ENCODE data around the gene PPID. TPM values are rescaled to one million over a fixed set of nuclear protein-coding genes. Genes with fewer than 3 reads are reported as not detected.

PPID gene
- total and polyA plus RNA-seq, 2 of the 13 experiments (the other 11 are each of a cell fraction or from before 2014, with no cell fraction given), result 15.4 to 63.4 TPM

- TF ChIP-seq NAIF1 (CRISPR knock-in tag; IDR thresholded peaks at IDR 0.05; ENCODE audit: borderline replicate concordance), result no peak
- 0 out of 2 replicates have a peak, but pooled peaks have one; percentile 34 for TF ChIP-seq FOXJ3 (CRISPR knock-in tag; IDR thresholded peaks at IDR 0.05; ENCODE audit: borderline replicate concordance)
- peak; percentile 39; the same call in 1 of the 2 replicates for TF ChIP-seq RXRB (CRISPR knock-in tag; IDR thresholded peaks at IDR 0.05; ENCODE audit: borderline replicate concordance)
- peak; percentile 48; the same call in 1 of the 2 replicates for TF ChIP-seq KLF12 (CRISPR knock-in tag; IDR thresholded peaks at IDR 0.05; ENCODE audit: borderline replicate concordance)
- TF ChIP-seq E2F5 (CRISPR knock-in tag; conservative IDR thresholded peaks at IDR 0.05), result no peak
- peak; percentile 47; the same call in 1 of the 2 replicates for TF ChIP-seq SALL2 (CRISPR knock-in tag; IDR thresholded peaks at IDR 0.05)
- 0 out of 2 replicates have a peak, but pooled peaks have one; percentile 19 for TF ChIP-seq MED1 (CRISPR knock-in tag; IDR thresholded peaks at IDR 0.05)
- TF ChIP-seq NR3C1 (CRISPR knock-in tag; IDR thresholded peaks at IDR 0.05), result no peak
- peak; percentile 43; the same call in 1 of the 2 replicates for TF ChIP-seq NFE2L2 (IDR thresholded peaks at IDR 0.05; ENCODE audit: low read length)
- TF ChIP-seq THAP11 (CRISPR knock-in tag; IDR thresholded peaks at IDR 0.05), result peak; percentile 40; the same call in 1 of the 2 replicates
- peak; percentile 62; the same call in 1 of the 2 replicates for TF ChIP-seq ZNF121 (CRISPR knock-in tag; IDR thresholded peaks at IDR 0.05)
- TF ChIP-seq ZNF766 (CRISPR knock-in tag; IDR thresholded peaks at IDR 0.05; ENCODE audit: borderline replicate concordance), result no peak
- TF ChIP-seq HMGXB4 (CRISPR knock-in tag; IDR thresholded peaks at IDR 0.05; ENCODE audit: borderline replicate concordance in 1 of 2, low read depth in 1 of 2), result peak; percentile 54 to 74; a peak in 2 of 4 replicates
- peak; percentile 93 for TF ChIP-seq CTCF (CRISPR knock-in tag; IDR thresholded peaks at IDR 0.05)
- peak; percentile 55; the same call in 1 of the 2 replicates for TF ChIP-seq HNF1B (CRISPR knock-in tag; IDR thresholded peaks at IDR 0.05)
- 0 out of 2 replicates have a peak, but pooled peaks have one; percentile 26 for TF ChIP-seq ZNF816 (CRISPR knock-in tag; IDR thresholded peaks at IDR 0.05; ENCODE audit: borderline replicate concordance)
- no peak for TF ChIP-seq PLRG1 (conservative IDR thresholded peaks at IDR 0.05)
- TF ChIP-seq SOX13 (IDR thresholded peaks at IDR 0.05), result no peak
- TF ChIP-seq SOX13 (CRISPR knock-in tag; conservative IDR thresholded peaks at IDR 0.05 in 1 of 2, IDR thresholded peaks at IDR 0.05 in 1 of 2), result 0 out of 4 replicates have a peak, but pooled peaks of 1 of the 2 experiments have one; percentile 15
- no peak for TF ChIP-seq SNAPC5 (CRISPR knock-in tag; IDR thresholded peaks at IDR 0.05; ENCODE audit: borderline replicate concordance)
- no peak for TF ChIP-seq PRMT3 (CRISPR knock-in tag; IDR thresholded peaks at IDR 0.05; ENCODE audit: borderline replicate concordance, low read depth)
- TF ChIP-seq RAD21 (CRISPR knock-in tag; IDR thresholded peaks at IDR 0.05), result peak; percentile 90
Measured at GRCh38 chr4:158729716-158730559, 6.7 kb upstream of the PPID start (continued).

Measured in HepG2 (cell line).